ENCODE data around the gene KLF13.

KLF13 gene

GRCh38 chr15:31326156-31326874 is at the start of gene KLF13:
KLF13 (plus strand) TSS chr15:31326835; CDS start chr15:31327213, 378 bp downstream.
- peak; percentile 98 to 99 for DNase-seq (ENCODE audit: low read depth in 2 of 2)

GRCh38 chr15:31277335-31278060 is 49.1 kb upstream of the KLF13 start:
- no peak for DNase-seq (ENCODE audit: low read depth in 2 of 2)

GRCh38 chr15:31278061-31278445 is 48.6 kb upstream of the KLF13 start:
- no peak for DNase-seq (ENCODE audit: low read depth in 2 of 2)

- DNase-seq (ENCODE audit: low read depth in 2 of 2) = no peak
Measured at GRCh38 chr15:31278544-31279220, 48.0 kb upstream of the KLF13 start.

- DNase-seq (ENCODE audit: low read depth in 2 of 2) = no peak
Measured at GRCh38 chr15:31279221-31280045, 47.2 kb upstream of the KLF13 start.

- DNase-seq (ENCODE audit: low read depth in 2 of 2) = no peak
Measured at GRCh38 chr15:31280046-31280830, 46.4 kb upstream of the KLF13 start.

- DNase-seq (ENCODE audit: low read depth in 2 of 2) = no peak
Measured at GRCh38 chr15:31280831-31281216, 45.8 kb upstream of the KLF13 start.

- DNase-seq (ENCODE audit: low read depth in 2 of 2) = no peak
Measured at GRCh38 chr15:31283043-31283442, 43.6 kb upstream of the KLF13 start.

- no peak for DNase-seq (ENCODE audit: low read depth in 2 of 2)
Measured at GRCh38 chr15:31285772-31286261, 40.8 kb upstream of the KLF13 start.

- no peak for DNase-seq (ENCODE audit: low read depth in 2 of 2)
Measured at GRCh38 chr15:31291048-31291578, 35.5 kb upstream of the KLF13 start.

- no peak for DNase-seq (ENCODE audit: low read depth in 2 of 2)
Measured at GRCh38 chr15:31292391-31293015, 34.1 kb upstream of the KLF13 start.

- DNase-seq (ENCODE audit: low read depth in 2 of 2) = no peak
Measured at GRCh38 chr15:31293655-31294054, 33.0 kb upstream of the KLF13 start.

- DNase-seq (ENCODE audit: low read depth in 2 of 2) = no peak
Measured at GRCh38 chr15:31294067-31294466, 32.6 kb upstream of the KLF13 start.

GRCh38 chr15:31295658-31296057 is 31.0 kb upstream of the KLF13 start:
- no peak for DNase-seq (ENCODE audit: low read depth in 2 of 2)

GRCh38 chr15:31296219-31296645 is 30.4 kb upstream of the KLF13 start:
- DNase-seq (ENCODE audit: low read depth in 2 of 2) = no peak

- no peak for DNase-seq (ENCODE audit: low read depth in 2 of 2)
Measured at GRCh38 chr15:31296646-31297574, 29.7 kb upstream of the KLF13 start.

- DNase-seq (ENCODE audit: low read depth in 2 of 2) = no peak
Measured at GRCh38 chr15:31297575-31298456, 28.8 kb upstream of the KLF13 start.

GRCh38 chr15:31298707-31299172 is 27.9 kb upstream of the KLF13 start:
- DNase-seq (ENCODE audit: low read depth in 2 of 2) = no peak

Measured in activated CD4-positive, alpha-beta T cell treated with anti-CD3 and anti-CD28 coated beads for 24 hours (primary cell).